Measurements from ENCODE around the gene VSTM4.

VSTM4 gene

DNA sequence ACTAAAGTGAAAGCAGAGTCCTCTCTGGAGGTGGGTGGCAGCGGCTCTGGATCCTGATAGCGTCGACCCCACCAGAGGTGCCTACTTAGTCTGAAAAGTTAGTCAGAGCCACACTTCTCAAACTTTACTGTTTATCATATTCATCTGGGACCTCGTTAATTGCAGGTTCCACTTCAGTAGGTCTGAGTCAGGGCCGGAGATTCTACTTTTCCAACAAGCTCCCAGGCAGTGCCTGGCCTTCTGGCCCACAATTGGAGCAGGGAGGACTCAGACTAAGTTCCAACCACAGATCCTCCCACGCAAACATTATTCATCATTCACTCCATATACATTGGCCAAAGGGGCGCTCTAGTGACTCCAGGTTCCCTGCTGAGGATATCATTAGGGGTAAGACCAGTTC is 78.1 kb downstream of the VSTM4 start:
- FAIRE-seq: no peak

- no peak for FAIRE-seq
These were observed 78.7 kb downstream of the VSTM4 start for GRCh38 chr10:49036638-49037037.

DNA sequence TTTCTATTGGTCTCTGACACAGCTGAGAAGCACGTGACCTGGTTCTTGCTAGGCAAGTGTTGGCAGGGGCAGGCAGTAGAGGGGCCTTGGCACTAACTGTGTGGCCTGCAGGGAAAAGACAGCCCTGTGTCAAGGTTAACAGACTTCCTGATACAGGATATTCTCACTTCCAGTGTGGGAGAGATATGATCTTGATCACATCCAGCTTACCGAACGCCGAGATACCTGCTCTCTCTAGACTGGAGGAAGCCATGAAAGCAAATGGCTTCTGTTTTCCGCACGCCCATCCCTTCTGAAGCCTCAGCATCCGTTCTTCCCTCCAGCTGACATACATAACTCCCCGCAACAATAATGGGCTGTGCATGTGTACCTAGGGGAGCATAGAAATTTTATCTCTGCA is 79.4 kb downstream of the VSTM4 start:
- no peak for FAIRE-seq

GRCh38 chr10:49034925-49035324 is 80.4 kb downstream of the VSTM4 start:
- no peak for FAIRE-seq

GRCh38 chr10:49033939-49034338 is 81.4 kb downstream of the VSTM4 start:
- no peak for FAIRE-seq

GRCh38 chr10:49029666-49030065 is 85.7 kb downstream of the VSTM4 start:
- no peak for FAIRE-seq

DNA sequence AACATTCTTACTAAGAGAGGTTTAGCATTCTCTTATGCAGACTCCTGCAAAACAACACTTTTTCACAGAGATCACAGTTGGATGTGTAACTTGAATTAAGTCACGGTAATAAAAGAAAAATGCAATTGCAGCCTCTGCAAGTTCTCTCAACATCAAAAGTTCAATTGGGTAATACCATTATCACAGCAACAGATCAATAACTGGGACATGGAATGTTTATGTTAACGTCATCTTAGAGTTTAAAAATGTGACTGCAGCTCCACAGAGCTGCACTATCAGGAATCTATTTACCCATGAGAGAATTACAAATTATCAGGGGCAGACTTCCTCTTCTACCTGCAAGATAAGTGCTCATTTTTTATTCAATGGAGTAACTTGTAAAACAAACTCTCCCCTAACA is 86.7 kb downstream of the VSTM4 start:
- no peak for FAIRE-seq

DNA sequence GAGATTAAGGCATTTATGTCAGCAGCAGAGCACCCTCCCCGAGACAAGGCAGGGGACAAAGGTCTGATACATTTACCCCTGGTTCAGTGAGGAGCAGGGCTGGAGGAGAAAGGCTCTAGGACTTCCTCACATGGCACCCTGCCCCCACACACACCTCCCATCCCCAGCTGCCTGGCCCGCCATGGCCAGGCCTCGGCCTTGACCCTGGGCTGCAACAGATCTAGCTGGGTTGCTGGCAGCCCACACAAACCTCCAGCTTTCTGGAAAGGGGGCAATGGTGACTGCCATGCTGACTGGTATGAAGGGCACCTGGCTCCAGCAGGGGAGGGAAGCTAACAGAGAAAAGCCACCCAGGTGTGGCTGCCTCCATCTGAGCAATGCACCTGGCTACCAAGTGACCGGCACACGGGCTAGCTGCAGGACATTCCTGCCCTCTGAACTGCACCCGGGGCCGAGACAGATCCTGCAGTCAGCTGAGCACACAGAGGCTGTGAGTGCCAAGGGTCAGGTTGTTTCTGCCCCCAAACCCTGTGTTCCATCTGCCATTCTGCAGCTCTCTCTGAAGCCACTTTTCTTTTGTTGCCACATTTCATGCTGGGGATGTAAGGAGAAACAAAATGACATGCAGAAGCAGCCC is 89.9 kb downstream of the VSTM4 start:
- no peak for FAIRE-seq

- FAIRE-seq: no peak
These were observed 90.8 kb downstream of the VSTM4 start for GRCh38 chr10:49024484-49024883.

- FAIRE-seq: peak; percentile 80
These were observed 91.6 kb downstream of the VSTM4 start for GRCh38 chr10:49023752-49024151.

GRCh38 chr10:49023071-49023470 is 92.3 kb downstream of the VSTM4 start:
- FAIRE-seq: no peak

DNA sequence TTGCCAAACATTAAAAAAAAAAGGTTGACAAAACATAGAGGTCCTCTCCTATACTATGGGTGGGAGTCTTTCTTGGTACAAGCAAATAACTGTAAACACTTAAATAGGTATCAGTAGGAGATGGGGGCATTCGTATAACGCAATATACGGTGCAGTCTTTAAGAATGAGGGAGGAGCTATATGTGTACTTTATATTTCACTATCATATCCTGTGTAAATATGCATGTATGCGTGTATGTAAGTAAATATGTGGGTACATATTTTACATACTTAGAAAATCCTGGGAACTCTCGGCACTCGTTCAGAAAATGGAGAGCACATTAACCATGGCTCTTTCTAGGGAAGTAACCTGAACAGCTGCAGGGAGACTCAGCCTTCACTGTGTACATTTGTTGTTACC is 93.6 kb downstream of the VSTM4 start:
- FAIRE-seq: no peak

- no peak for FAIRE-seq
These were observed 99.6 kb downstream of the VSTM4 start for GRCh38 chr10:49015700-49016099.

DNA sequence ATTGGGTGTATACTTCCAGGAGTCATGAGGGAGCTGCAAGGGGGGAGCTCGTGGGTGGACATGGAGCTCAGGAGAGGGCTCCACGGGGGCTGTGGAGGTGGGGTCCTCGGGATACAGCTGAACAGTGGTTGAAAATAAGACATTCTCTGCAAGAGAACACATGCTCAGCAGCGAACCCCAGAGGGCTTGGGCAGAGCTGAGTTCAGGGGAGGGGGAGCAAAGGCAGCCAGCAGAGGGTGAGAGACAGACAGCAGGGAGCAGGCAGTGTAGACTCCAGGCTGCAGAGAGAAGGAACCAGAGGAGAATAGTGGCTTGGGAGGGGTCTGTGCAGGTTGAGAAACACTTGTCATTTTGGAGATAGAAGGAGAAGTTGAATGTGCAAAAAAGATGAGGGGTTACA is 102.7 kb downstream of the VSTM4 start:
- no peak for FAIRE-seq

- FAIRE-seq: no peak
These were observed 103.6 kb downstream of the VSTM4 start for GRCh38 chr10:49011756-49012155.

GRCh38 chr10:49010865-49011264 is 104.5 kb downstream of the VSTM4 start:
- FAIRE-seq: no peak

DNA sequence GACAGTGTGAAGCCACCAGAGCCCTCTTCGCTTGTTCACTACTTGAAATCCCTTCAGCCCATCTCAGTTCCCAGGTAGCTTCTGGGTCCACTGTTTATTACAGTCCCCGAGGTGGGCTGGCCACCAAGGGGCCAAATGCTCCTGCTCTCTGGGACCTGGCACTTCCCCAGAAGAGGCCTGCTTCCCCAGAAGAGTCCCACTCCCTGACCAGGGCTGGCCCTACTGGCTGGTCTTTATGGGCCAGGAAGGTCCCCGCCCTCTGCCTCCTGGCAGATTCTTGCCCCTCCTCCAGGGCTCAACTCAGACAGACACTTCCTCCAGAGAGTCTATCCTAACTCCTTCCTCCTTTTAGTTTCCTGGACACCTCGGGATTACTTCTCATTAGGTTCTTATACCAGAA is 105.0 kb downstream of the VSTM4 start:
- FAIRE-seq: no peak

- FAIRE-seq: peak; percentile 95
These were observed 105.9 kb downstream of the VSTM4 start for GRCh38 chr10:49009199-49009979.

- FAIRE-seq: no peak
These were observed 106.7 kb downstream of the VSTM4 start for GRCh38 chr10:49008505-49009198.

GRCh38 chr10:49008091-49008490 is 107.2 kb downstream of the VSTM4 start:
- no peak for FAIRE-seq

DNA sequence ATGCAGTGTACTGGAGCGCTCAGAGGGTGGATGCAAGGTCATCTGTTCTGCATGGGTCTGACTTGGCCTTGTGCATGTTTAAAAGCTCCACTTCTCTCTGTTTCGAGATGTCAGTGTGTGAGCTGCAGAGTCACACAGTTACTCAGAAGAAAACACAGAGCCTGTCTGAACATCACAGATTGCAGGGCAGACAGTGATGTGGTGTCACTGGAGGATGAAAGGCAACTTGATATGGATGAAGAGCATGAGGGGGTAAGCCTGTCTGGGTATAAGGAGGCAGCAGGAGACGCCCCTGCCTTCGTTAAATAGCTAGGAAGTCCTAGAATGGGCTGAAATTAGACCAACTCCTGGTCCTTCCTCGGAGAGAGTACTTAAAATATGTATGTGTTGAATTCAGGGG is 108.2 kb downstream of the VSTM4 start:
- no peak for FAIRE-seq

GRCh38 chr10:49005270-49005669 is 110.1 kb downstream of the VSTM4 start:
- FAIRE-seq: peak; percentile 15

GRCh38 chr10:49001870-49002672 is 113.3 kb downstream of the VSTM4 start:
- FAIRE-seq: no peak
